Measurements from ENCODE around the gene MTR. TPM values are rescaled to one million over a fixed set of nuclear protein-coding genes. Genes with fewer than 3 reads are reported as not detected.
A peak's percentile ranks its signal among the peaks of the same experiment; 100 is the strongest.

The MTR gene
- total RNA-seq, 1 donor from 2014 or later = 35.8 TPM

DNA sequence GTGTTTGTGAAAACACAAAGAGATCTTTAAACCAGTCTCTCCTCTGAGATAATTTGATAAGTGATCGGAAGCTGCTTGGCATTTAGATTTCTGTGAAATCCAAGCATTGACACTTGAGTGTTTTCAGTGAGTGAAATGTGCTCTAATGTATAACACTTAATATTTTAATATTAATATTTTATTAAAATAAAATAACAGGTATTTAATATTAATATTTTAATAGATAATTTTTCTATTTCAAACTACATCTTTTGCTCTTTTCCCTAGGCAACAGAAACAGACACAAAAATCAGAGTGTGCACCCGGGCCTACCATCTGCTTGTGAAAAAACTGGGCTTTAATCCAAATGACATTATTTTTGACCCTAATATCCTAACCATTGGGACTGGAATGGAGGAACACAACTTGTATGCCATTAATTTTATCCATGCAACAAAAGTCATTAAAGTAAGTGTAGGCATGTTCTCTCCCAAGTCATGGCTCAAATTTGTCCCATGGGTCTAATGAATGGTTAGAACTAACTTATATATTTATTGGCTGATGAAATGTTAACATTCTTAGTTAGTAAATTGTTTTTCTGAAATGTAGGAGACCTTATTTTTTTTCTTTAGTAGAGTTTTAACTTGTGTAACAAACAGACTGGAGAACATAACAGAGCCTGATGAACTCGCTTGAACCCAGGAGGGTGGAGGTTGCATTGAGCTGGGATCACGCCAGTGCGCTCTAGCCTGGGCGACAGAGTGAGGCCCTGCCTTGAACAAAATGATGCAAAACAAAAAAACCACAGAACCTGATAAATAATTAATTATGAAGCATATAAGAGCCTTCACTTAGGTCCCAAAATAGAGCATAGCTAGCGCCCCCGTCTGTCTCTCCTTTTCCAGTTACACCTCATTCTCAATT is 55.2 kb downstream of the MTR start:
- H3K4me1 ChIP-seq (ENCODE audit: insufficient read depth, low read length) = peaks cover 15% of the 10 kb centered on the region
- no peaks in the 10 kb centered on the region for H3K27me3 ChIP-seq (ENCODE audit: insufficient read depth, low read length)
- no peak overlapping the region for H3K27ac ChIP-seq (ENCODE audit: low read depth, low read length)
- Mint-ChIP-seq H3K4me1 (ENCODE audit: low read depth, unreplicated experiment) (peaks cover 22% of the 10 kb centered on the region), H3K27me3 (ENCODE audit: low read depth, unreplicated experiment) (no peaks in the 10 kb centered on the region), H3K27ac (ENCODE audit: unreplicated experiment) (no peak overlapping the region), H3K4me3 (ENCODE audit: unreplicated experiment) (no peak overlapping the region), H3K9me3 (ENCODE audit: unreplicated experiment) (no peaks in the 10 kb centered on the region), H3K36me3 (ENCODE audit: low read depth, unreplicated experiment) (peaks cover 6% of the 10 kb centered on the region)
- no peak overlapping the region for H3K9ac ChIP-seq (ENCODE audit: low read length)
- H3K9me3 ChIP-seq (ENCODE audit: insufficient read depth, low read depth, low read length) = no peaks in the 10 kb centered on the region
- no peak for DNase-seq (ENCODE audit: low read depth)
- peaks cover 2% of the 10 kb centered on the region for H3K36me3 ChIP-seq (ENCODE audit: insufficient read depth, low read length)
- no peak for TF ChIP-seq EZH2 (IDR thresholded peaks at IDR 0.05; ENCODE audit: insufficient read depth, low read length)
- TF ChIP-seq, protein P1, sequence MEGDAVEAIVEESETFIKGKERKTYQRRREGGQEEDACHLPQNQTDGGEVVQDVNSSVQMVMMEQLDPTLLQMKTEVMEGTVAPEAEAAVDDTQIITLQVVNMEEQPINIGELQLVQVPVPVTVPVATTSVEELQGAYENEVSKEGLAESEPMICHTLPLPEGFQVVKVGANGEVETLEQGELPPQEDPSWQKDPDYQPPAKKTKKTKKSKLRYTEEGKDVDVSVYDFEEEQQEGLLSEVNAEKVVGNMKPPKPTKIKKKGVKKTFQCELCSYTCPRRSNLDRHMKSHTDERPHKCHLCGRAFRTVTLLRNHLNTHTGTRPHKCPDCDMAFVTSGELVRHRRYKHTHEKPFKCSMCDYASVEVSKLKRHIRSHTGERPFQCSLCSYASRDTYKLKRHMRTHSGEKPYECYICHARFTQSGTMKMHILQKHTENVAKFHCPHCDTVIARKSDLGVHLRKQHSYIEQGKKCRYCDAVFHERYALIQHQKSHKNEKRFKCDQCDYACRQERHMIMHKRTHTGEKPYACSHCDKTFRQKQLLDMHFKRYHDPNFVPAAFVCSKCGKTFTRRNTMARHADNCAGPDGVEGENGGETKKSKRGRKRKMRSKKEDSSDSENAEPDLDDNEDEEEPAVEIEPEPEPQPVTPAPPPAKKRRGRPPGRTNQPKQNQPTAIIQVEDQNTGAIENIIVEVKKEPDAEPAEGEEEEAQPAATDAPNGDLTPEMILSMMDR (IDR thresholded peaks at IDR 0.05; ENCODE audit: insufficient read depth, low read depth, low read length) = no peak
- H3K4me2 ChIP-seq (ENCODE audit: low read length) = no peak overlapping the region
- H2AFZ ChIP-seq (ENCODE audit: low read depth, low read length) = no peak overlapping the region
- H4K20me1 ChIP-seq (ENCODE audit: insufficient read depth, low read length) = no peaks in the 10 kb centered on the region
- FAIRE-seq = no peak
- H3K79me2 ChIP-seq (ENCODE audit: insufficient read depth, low read length) = no peaks in the 10 kb centered on the region
- H3K4me3 ChIP-seq (ENCODE audit: insufficient read depth, low read depth, low read length) = no peak overlapping the region

DNA sequence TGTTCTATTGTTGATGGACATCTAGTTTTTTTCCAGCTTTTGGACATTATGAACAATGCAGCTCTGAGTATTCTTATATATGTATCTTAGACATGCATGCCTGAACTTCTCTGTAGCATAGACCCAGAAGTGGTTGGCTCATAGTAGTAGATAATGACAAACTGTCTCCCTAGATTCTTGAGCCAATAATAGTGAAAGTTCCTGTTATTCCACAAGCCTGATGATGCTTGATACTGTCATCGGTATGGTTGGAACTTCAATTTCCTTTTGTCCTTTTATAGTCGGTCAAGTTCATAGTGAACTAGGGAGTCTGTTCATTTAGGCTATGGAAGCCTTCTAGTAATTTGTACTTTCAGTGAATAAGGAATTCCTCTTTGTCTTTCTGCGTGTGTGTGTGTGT is 56.8 kb downstream of the MTR start:
- Histone ChIP-seq H2AFZ (ENCODE audit: low read depth, low read length) (no peak overlapping the region), H3K4me1 (ENCODE audit: insufficient read depth, low read length) (peaks cover 15% of the 10 kb centered on the region), H4K20me1 (ENCODE audit: insufficient read depth, low read length) (no peaks in the 10 kb centered on the region), H3K4me3 (ENCODE audit: insufficient read depth, low read depth, low read length) (no peak overlapping the region), H3K79me2 (ENCODE audit: insufficient read depth, low read length) (no peaks in the 10 kb centered on the region), H3K9me3 (ENCODE audit: insufficient read depth, low read depth, low read length) (no peaks in the 10 kb centered on the region), H3K27ac (ENCODE audit: low read depth, low read length) (no peak overlapping the region), H3K27me3 (ENCODE audit: insufficient read depth, low read length) (no peaks in the 10 kb centered on the region), H3K36me3 (ENCODE audit: insufficient read depth, low read length) (peaks cover 2% of the 10 kb centered on the region), H3K9ac (ENCODE audit: low read length) (no peak overlapping the region), H3K4me2 (ENCODE audit: low read length) (no peak overlapping the region)
- Mint-ChIP-seq H3K36me3 (ENCODE audit: low read depth, unreplicated experiment) (peaks cover 10% of the 10 kb centered on the region), H3K27ac (ENCODE audit: unreplicated experiment) (no peak overlapping the region), H3K4me1 (ENCODE audit: low read depth, unreplicated experiment) (peaks cover 25% of the 10 kb centered on the region), H3K4me3 (ENCODE audit: unreplicated experiment) (no peak overlapping the region), H3K9me3 (ENCODE audit: unreplicated experiment) (no peaks in the 10 kb centered on the region), H3K27me3 (ENCODE audit: low read depth, unreplicated experiment) (no peaks in the 10 kb centered on the region)
- FAIRE-seq (no peak), DNase-seq (ENCODE audit: low read depth) (peak; percentile 23)
- TF ChIP-seq EZH2 (IDR thresholded peaks at IDR 0.05; ENCODE audit: insufficient read depth, low read length) = no peak
- TF ChIP-seq, protein P1 (IDR thresholded peaks at IDR 0.05; ENCODE audit: insufficient read depth, low read depth, low read length) = no peak
